Left hindlimb (tissue), 1 donor: ENCODE results near the gene SHISAL1.
"Not testable (repeated sequence)": the region's sequence is repeated elsewhere in the genome, so short reads cannot be mapped to it uniquely, and the experiment has no call there.

Experiments used
- DNase-seq: peaks from one replicate; pipeline ENCODE4 v3.0.0-alpha.2; 2018

The SHISAL1 gene

GRCh38 chr22:44256556-44257485, 55.9 kb downstream of the SHISAL1 start:
- DNase-seq = no peak

GRCh38 chr22:44256085-44256484, 56.7 kb downstream of the SHISAL1 start:
- no peak for DNase-seq

GRCh38 chr22:44254811-44255210, 57.9 kb downstream of the SHISAL1 start:
- DNase-seq = no peak

- no peak for DNase-seq
Measured at GRCh38 chr22:44249376-44250147, 63.2 kb downstream of the SHISAL1 start.

- no peak for DNase-seq
Measured at GRCh38 chr22:44248926-44249325, 63.8 kb downstream of the SHISAL1 start.

GRCh38 chr22:44247923-44248892, 64.5 kb downstream of the SHISAL1 start:
- DNase-seq = no peak

- DNase-seq = no peak
Measured at GRCh38 chr22:44247346-44247745, 65.4 kb downstream of the SHISAL1 start.

GRCh38 chr22:44246615-44247326, 66.0 kb downstream of the SHISAL1 start:
- DNase-seq = no peak

GRCh38 chr22:44245867-44246266, 66.9 kb downstream of the SHISAL1 start:
- DNase-seq = no peak

GRCh38 chr22:44245438-44245837, 67.3 kb downstream of the SHISAL1 start:
- DNase-seq = no peak

GRCh38 chr22:44244265-44244822, 68.4 kb downstream of the SHISAL1 start:
- no peak for DNase-seq

GRCh38 chr22:44243761-44244160, 69.0 kb downstream of the SHISAL1 start:
- no peak for DNase-seq

- no peak for DNase-seq
Measured at GRCh38 chr22:44242946-44243724, 69.6 kb downstream of the SHISAL1 start.

GRCh38 chr22:44241121-44241520, 71.6 kb downstream of the SHISAL1 start:
- not testable (repeated sequence) for DNase-seq

GRCh38 chr22:44237290-44237689, 75.5 kb downstream of the SHISAL1 start:
- DNase-seq = no peak

- DNase-seq = not testable (repeated sequence)
Measured at GRCh38 chr22:44234372-44234771, 78.4 kb downstream of the SHISAL1 start.

- no peak for DNase-seq
Measured at GRCh38 chr22:44231233-44231632, 81.5 kb downstream of the SHISAL1 start.

GRCh38 chr22:44229809-44230208, 82.9 kb downstream of the SHISAL1 start:
- DNase-seq = no peak

GRCh38 chr22:44229331-44229730, 83.4 kb downstream of the SHISAL1 start:
- no peak for DNase-seq

GRCh38 chr22:44225812-44226211, 86.9 kb downstream of the SHISAL1 start:
- no peak for DNase-seq
